HG03175 (cell line): ENCODE data around the gene WSB1.

Source experiments
- ATAC-seq: cut with Tn5 transposase; IDR thresholded peaks from one replicate; pipeline ENCODE4 v1.9.1; 2021; ENCODE audit warnings: mild to moderate bottlenecking, moderate library complexity; ENCODE audit not compliant: unreplicated experiment

WSB1 gene

DNA sequence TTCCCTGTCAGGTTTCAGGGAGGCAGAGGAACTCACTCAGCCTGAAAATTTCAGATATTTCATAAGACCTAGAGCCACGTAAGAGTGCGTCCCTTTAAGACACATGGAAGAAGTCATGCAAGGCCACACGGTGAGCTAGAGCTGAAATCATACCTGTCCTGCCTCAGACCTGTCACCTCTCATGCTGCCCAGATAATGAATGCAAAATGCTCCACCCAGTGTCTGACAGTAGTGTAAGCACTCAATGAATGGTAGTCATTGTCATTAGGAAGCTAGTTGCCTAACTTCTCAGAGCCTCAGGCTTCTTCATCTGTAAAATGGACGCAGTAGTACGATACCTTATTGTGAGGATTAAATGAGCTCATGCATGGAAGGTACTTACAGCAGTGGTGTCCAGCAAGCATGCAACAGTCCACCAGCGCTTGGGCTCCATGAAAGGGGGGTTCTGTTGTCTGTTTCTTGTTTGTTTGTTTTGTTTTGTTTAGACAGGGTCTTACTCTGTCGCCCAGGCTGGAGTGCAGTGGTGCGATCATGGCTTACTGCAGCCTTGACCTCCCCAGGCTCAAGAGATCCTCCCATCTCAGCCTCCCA is 60.7 kb downstream of the WSB1 start:
- no peak for ATAC-seq

DNA sequence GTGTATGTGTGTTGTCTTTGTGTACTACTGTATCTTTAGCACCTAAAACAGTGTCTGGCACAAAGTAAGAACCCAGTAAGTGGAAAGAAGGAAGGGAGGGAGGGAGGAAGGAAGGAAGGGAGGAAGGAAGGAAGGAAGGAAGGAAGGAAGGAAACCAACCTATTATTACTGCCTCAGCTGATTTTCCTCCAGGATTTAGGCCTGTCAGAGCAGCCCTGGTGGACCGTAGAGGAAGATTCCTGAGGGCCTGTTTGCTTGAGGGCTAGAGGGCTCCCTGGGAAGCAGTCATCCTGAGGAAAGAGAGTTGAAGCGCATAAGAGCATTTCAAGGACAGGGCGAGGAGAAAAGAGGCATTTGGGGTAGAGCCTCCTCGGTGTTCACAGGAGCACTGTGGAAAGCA is 61.5 kb downstream of the WSB1 start:
- no peak for ATAC-seq

DNA sequence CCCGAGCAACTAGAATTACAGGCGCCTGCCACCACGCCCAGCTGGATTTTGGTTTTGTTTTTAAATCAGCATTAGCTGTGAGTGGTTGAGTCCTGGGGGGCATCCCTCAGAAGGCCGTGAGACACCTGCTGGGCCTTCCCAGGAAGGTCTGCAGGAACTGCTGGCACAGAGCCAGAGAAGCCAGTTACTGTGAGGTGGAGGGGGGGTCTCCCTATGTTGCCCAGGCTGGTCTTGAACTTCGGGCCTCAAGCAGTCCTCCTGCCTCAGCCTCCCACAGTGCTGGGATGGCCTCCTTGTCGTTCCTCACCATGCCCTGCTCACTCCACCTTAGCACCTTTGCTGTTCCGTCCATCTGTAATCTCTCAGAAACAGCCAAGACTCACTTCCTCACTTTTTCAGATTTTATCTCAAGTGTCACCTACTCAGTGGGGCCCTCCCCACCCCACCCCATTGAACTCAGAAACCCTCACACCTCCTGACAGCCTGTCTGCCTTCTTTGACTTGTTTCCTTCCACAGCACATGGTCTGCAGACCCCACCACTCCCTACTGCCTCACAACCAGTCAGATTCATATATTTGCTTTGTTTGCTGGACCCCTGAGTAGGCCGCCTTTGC is 62.3 kb downstream of the WSB1 start:
- ATAC-seq: no peak

DNA sequence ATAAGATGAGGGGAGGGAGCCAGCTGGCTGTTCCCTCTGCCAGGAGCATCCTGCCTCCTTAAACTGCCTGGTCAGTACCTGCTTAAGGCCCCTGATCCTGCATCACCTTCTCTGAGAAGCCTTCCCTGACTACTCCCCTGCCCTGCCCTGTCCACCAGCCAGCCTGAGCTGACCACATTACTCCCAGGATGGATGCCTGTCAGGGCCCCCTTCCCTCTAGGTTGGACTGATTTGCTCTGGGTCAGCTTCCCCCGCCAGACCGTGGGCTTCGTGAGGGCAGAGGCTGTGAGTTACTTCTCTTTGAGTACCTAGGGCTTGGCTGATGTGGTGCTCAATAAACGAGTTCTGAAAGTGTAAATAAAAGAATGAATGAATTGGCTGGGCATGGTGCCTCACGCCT is 63.3 kb downstream of the WSB1 start:
- ATAC-seq: no peak

DNA sequence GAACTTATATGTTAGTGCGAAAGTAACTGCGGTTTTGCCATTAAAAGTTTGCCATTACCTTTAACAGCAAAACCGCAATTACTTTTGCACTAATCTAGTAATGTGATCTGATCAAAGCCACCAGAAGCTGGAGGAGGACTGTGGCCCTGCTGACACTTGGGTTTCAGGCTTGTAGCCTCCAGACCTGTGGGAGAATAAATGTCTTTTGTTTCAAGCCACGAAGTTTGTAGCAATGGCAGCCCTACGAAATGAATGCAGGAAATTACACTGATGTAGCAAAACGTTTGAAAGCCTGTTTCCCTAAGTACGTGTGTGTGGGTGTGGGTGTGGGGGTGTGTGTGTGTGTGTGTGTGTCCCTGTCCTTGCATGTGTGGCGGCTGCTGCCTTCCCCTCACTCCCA is 66.6 kb downstream of the WSB1 start:
- no peak for ATAC-seq

DNA sequence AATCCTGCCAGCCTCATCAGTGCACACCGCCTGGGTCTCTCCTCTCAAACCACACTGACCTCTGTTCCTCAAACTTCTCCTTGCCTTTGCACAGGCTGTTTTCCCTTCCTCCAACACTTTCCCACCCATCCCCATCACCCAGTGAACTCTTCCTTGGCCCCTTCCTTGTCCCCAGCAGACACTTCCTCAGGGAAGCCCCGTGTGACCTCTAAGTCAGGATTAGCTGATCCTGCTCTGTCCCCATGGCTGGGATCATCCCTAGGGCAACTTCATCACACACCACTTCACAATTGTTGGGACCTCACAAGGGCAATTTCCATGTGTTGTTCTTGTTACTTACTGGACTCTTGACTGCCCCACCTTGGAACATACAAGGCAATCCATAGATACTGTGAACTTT is 67.8 kb downstream of the WSB1 start:
- ATAC-seq: no peak

DNA sequence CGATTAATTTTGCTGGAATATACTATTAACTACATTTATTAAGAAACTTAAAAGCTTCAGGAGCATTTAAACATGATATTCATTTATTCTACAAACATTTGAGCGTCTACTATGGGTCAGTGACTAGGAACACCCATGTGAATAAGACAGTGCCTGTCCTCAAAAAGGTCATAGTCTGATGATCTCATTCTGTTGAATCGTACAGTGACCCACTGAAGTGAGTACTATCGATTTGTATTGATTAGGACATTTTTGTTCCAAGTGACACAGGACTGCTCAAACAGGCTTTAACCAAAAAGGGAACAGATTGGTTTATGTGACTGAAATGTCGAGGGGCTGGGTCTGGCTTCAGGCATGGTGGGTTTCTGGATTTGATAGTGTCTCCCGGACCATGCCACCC is 68.6 kb downstream of the WSB1 start:
- ATAC-seq: no peak

DNA sequence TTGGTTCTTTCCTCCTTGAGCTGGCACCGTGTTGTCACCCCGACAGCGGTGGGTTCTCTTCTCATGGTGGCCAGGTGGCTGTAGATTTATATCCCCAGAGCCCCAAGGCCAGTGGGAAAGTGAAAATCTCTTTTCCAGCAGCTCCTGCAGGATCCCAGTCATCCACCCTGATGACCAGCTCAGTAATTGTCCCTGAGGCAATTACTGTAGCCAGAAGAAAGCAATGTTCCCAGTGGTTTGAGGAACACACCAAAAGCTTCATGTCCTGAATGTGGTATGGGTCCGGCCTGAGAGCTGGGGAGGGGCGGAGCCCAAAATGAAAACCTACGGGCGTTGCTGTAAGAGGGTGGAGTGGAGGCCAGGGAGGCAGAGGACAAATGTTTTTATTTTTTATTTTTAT is 69.0 kb downstream of the WSB1 start:
- ATAC-seq: no peak

DNA sequence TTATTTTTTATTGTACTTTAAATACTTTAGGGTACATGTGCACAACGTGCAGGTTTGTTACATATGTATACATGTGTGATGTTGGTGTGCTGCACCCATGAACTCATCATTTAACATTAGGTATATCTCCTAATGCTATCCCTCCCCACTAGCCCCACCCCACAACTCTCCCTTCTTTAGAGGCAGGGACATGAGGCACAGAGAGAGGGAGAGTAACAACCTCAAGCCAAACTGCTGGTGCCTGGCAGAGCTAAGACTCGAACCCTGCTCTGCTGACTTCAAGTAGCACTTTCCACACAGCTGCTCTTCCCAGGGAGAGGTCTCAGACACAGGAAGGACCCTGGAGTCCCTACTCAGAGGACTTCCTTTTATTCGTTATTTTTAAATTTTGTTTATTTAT is 69.4 kb downstream of the WSB1 start:
- no peak for ATAC-seq
